Measurements from ENCODE around the gene LPCAT2.

Gene LPCAT2

DNA sequence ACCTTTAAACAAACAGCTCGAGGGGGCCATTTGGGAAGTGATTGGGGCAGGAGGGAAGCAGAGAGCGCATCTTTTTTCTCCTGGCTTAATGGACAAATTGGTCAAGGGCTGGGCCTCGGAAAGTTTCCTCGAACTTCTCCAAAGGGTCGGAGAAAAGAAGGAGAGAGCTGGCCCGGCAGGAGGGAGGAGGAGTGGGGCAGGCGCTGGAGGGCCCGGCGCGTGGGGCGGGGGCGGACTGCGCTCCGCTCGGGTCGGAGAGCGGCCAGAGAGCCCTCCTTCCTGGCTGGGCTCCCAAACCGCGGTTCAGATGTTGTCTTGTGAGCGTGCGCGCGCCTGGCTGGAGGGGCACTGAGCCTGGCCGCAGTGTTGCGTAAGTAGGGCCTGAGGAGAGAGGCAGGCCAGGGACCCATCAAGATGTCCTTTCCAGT, 28.6 kb upstream of the LPCAT2 start:
- peak; percentile 37 to 71 (median 54) for DNase-seq

DNA sequence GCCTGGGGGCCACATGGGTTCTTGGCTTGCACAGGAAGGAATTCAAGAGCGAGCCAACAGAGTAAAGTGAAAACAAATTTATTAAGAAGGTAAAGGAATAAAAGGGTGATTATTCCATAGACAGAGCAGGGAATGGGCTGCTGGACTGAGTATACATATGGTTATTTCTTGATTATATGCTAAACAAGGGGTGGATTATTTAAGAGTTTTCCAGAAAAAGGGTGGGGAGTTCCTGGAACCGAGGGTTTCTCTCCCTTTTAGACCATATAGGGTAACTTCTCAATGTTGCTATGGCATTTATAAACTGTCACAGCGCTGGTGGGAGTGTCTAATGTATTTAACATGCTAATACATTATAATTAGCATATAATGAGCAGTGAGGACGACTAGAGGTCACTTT, 27.8 kb upstream of the LPCAT2 start:
- no peak for DNase-seq

DNA sequence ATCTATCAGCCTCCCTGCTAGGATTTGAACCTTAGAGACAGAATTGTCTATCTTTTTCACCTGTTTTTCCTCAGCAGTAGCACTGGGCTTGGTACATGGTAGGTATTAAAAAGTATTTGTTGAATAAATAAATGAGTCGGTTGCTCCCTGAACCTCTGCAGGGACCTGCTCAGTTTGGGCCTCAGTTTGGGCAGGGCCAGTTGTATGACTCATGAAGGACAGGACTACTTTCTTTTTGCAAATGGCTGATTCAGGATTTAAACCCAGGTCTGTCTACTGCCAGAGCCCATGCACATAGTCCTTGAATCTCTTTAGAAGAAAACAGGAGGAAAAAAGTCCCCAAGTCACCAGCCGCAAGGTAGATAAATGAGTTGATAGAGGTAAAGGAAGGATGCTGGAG, 26.8 kb upstream of the LPCAT2 start:
- DNase-seq: no peak

DNA sequence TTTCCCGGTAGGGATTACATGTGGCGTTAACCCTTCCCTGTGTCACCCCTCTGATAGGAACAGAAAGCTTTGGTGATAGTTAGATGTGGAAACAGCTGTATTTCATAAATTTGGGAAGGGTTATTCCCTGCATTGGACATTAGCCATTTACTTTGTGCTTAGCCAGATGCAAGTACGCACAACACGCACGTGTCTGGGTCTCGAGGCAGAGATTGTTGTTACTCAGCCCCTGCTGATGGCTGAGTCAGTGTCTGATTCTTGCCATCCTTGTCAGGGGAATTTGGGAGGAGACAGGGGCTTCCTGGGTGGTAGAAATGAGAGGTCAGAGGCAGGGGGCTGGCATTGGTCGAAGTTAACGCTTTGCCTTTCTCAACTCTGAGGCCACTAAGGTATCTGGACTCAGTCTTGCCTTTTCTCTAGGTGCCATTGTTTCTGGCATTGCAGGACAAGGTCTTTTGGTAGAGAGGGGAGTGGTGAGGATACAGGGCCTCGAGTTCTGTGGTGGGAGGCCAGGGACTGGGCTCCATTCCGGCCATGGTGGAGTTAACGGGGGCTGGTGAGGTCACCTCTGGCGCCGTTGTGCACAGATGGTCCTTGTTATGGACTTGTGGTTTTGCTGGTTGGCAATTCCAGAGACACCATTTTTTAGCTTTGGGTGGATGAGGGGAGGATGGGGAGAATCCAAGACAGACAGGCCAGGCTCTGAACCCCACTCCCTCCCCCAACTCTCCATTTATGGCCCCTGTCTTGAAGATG, 21.6 kb upstream of the LPCAT2 start:
- DNase-seq: no peak

DNA sequence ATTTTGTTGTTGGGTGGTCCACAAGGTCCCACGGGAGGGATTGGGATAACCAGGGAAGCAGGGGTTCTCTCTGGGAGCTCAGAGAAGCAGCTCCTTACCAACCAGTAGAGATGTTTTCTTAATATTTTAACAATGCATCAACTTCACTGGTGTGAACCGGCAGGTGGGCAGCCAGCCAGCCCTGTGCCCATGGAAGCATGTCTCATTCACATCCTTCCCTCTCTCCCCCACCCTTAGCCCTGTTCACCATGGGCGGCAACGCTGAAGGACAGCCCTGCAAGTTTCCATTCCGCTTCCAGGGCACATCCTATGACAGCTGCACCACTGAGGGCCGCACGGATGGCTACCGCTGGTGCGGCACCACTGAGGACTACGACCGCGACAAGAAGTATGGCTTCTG, 20.6 kb upstream of the LPCAT2 start:
- DNase-seq: no peak

DNA sequence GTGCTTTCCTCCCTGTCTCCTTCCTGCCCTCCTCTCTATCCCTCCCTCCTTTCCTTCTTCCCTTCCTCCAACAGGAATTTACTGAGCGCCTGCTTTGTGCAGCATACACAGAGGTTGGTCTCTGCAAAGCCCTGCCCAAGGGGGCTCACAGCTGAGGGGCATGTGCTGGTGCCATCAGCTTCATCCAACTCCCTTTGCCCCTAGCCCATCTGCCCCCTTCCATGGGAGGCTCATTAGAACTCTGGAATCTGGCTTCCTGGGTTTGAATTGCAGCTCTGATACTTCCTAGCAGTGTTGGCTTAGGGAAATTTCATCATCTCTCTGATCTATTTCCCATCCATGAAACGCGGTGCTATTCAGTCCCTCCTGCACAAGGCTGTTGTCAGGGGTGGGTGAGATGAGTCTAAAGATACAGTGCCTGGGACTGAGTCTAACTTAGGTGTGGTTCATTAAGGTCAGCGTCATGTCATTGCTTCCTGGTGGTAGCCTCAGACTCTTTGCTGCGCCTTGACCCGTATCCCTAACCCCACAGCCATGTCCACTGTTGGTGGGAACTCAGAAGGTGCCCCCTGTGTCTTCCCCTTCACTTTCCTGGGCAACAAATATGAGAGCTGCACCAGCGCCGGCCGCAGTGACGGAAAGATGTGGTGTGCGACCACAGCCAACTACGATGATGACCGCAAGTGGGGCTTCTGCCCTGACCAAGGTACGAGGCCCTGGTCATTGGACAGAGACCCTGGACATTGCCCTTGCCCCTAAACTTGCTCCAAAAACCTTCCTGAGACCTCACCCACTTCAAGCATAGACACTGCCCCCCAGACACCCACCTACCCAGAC, 19.5 kb upstream of the LPCAT2 start:
- no peak for DNase-seq

DNA sequence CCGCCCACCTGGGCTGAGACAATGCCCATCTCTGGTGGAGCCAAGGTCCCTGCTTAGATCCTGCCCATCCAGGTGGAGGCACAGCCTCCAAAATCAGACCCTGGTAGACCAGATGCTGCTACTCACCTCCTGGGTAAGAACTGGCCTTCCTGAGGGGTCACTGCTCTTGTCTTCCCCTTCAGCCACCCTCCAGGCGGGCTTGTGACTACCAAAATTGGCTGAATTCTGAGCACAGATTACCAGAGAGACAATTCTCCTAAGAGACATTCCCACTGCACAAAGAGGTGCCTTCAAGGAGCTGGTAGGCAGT, 19.0 kb upstream of the LPCAT2 start:
- DNase-seq: no peak

DNA sequence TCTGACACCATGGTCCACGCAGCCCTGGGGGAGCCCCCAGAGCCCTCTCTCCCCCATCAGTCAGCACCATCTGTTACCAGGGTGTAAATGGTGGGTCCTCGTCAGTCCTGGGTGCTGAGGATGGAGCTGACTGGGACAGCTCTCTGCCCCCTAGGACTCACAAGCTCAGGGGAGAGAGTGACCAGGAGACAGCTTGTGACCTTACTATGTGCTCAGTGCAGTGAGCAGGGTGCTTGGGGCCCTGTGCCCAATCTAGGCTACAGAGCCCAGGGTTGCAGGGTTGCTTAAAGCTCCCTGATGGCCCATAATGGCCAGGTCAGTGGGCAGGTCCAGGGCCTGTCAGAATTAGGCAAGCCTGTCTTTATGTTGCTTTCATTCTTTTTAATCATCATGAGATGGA, 18.6 kb upstream of the LPCAT2 start:
- no peak for DNase-seq

DNA sequence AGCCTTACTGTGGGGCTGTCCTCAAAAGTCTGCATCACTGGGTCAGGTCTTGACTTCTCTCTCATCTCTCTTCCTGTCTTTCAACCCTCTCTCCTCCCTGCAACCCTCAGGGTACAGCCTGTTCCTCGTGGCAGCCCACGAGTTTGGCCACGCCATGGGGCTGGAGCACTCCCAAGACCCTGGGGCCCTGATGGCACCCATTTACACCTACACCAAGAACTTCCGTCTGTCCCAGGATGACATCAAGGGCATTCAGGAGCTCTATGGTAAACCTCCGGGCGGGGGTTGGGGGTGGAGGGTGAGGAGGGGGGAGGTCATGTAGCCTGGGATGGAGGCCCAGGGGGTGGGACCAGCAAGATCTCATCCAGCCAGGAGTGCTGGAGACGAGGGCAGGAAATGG, 17.2 kb upstream of the LPCAT2 start:
- DNase-seq: no peak

DNA sequence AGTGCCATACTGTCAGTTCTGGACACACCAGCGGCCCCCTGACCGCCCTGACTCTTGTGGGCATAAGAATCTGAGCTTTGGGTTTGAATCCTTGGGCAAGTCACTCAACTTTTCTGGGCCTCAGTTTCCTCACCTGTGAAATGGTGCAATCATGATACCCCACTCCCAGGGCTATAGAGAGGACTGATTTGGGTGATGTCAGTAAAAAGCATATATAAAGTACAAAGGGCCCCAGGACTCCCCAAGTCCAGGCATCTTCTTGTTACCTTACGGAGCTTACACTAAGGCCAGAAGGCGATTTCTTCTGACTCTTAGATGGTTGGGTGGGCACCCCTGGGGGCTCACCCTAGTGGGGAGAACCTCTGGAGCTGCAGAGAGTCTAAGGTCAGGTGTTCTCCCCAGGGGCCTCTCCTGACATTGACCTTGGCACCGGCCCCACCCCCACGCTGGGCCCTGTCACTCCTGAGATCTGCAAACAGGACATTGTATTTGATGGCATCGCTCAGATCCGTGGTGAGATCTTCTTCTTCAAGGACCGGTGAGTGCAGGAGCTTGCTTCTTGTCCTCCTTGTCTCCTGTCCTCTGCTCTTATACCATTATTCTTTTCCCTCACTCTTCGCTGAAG, 16.0 kb upstream of the LPCAT2 start:
- no peak for DNase-seq

DNA sequence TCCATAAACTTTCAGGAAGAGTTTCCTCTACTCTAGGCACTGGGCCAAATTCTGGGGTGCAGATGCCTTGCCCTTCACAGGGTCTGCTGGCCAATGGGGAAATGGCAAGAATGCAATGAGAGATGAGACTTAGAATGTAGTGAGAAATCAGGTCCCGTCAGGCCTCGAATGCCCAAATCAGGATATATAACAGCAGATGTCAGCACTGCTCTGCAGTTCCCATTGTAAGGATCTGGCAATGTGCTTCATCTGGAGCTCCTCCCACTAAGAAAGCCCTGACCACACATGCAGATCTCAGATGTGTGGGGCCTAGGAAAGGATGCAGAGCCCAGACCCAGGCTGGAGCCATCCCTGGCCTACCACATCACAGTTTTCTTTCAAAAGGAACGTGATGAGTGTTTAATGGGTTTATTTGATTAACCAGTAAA, 13.9 kb upstream of the LPCAT2 start:
- peak; percentile 66 to 87 (median 81) for DNase-seq

DNA sequence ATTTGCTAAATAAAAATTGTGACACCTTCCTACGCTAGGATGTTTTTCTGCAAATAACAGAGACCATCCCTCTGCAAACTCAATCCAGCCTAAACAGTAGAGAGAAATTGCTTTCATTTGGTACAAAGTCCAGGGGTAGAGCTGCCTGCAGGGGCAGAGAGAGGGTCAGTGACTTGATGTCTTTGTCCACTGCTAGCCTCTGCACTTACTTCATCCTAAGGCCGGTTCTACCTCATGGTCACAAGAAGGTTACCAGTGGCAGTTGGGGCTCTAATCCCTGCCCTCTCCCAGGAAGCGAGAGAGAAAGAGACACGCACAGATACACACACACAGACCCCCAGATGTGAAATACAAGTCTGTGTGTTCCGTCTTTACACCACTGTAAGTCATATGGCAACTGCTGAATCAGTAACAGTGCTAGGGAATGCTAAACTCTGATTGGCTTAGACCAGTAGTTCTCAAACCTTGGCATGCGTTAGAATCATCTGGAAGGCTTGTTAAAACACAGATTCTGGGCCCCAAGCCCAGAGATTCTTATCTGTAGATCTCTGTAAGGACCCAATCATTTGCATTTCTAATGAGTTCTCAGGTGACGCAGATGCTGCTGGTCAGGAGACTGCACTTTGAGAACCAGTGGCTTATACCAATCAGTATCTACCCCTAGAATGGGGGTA, 13.1 kb upstream of the LPCAT2 start:
- DNase-seq: no peak

DNA sequence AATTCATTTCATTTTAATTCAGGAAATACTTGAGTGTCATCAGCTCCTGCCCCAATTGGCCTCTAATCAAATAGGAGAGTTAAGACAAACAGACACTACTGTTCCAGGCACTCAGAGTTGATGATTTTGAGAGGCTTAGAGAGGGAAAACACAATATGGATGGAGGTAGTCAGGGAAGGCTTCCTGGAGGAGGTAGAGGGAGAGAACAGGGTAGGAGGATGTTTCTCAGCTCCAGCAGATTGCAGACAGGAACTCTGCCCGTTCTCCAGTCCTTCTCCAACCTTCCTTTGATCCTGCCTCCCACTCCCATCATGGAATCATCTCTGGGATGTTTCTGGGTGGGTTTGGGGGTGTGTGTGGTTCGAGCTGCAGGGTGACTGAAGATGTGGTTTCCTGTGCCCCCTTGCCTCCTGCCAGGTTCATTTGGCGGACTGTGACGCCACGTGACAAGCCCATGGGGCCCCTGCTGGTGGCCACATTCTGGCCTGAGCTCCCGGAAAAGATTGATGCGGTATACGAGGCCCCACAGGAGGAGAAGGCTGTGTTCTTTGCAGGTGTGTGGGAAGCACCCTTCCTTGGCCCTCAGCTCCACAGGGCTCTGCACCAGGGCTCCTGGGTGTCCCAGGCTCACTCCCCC, 12.2 kb upstream of the LPCAT2 start:
- no peak for DNase-seq

DNA sequence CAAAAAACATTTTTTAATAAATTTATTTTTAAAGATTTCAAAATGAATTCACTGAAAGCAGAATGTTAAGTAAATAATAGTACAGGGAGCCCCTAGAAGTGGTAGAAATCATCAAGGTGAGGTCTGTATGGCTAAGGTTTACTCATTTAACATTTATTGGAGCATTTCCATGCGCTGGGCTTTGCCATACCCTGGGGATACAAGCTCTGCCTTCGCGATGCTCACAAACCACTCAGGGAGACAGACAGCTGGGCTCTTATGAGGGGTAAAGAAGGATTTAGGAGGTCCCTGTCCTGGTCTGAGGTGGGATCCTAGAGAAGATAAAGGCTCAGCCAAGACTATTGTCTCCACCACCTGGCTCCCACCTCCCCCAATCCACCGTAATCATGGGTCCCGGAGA, 11.3 kb upstream of the LPCAT2 start:
- DNase-seq: no peak

DNA sequence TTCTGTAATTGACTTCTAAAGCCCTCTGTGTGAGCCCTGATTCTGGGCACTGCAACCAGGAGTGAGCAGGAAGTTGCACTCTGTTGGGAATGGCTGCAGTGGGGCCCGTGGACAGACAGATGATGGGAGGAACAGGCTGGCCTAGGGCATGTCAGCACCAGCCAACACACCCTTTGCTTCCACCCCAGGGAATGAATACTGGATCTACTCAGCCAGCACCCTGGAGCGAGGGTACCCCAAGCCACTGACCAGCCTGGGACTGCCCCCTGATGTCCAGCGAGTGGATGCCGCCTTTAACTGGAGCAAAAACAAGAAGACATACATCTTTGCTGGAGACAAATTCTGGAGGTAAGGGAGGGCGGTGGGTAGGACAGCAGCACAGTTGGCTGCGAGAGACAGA, 10.8 kb upstream of the LPCAT2 start:
- no peak for DNase-seq

DNA sequence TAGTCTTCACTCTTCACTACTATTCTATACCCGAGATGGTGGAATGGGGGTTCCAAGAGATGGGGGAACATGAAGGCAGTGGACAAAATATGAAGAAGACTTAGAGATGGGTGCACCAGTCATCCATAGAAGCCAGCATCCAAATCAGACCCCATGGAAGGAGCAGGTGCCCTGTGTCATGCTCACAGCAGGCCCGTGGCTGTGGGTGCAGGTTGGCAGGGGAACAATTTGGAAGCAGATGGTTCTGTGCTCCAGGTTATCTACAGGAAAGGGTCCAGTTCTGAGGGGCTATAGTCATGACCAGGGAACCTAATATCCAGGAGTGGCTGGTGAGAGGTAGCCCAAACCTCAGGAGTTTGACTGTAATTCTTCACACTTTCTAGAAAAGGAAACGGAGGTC, 9.6 kb upstream of the LPCAT2 start:
- no peak for DNase-seq

DNA sequence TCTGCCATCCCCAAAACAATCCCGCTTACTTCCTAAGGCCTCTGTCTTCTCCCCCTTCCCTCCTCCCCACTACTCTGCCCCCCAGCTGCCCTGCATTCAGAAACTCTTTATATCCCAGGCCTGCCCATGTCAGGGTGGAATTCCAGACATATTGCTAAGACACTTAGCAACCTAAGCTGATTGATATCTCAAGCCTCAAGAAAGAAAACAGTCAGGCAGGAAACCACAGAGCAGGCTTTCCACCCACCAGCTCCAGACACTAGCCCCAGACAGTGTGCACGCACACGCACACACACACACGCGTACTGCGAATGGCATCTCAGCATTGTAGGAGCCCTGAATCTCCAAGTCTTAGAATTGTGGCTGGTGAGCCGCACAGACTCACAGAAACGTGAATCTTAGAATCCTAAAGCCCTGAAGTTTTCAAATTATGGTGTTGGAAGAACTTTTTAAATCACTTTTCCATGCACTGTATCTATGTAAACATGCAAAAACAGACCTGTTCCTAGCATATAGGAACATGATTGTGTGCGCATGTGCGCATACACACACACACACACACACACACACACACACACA, 8.8 kb upstream of the LPCAT2 start:
- peak; percentile 60 to 68 (median 65) for DNase-seq

DNA sequence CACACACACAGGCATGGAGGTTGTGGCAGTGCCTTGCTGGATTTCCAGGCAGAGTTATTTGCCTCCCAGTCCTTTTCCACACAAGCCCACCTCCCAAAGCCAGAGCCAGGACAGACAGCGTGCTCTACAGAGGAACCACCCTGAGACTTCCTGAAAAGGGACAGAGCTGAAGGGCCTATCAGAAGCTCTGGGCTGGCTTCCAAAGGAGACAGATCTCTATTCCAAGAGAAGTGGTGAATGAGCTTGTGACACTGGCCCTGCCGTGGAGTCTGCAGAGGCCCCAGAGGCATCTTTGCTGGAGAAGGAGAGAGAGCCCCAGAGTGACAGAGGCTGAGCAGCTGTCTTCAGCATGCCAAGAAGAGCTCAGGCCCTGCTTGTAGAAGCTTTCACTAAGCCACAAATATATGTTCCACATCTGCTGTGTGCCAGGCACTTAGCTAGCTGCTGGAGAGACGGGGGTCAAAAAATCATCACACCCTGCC, 8.3 kb upstream of the LPCAT2 start:
- peak; percentile 79 to 90 (median 86) for DNase-seq

DNA sequence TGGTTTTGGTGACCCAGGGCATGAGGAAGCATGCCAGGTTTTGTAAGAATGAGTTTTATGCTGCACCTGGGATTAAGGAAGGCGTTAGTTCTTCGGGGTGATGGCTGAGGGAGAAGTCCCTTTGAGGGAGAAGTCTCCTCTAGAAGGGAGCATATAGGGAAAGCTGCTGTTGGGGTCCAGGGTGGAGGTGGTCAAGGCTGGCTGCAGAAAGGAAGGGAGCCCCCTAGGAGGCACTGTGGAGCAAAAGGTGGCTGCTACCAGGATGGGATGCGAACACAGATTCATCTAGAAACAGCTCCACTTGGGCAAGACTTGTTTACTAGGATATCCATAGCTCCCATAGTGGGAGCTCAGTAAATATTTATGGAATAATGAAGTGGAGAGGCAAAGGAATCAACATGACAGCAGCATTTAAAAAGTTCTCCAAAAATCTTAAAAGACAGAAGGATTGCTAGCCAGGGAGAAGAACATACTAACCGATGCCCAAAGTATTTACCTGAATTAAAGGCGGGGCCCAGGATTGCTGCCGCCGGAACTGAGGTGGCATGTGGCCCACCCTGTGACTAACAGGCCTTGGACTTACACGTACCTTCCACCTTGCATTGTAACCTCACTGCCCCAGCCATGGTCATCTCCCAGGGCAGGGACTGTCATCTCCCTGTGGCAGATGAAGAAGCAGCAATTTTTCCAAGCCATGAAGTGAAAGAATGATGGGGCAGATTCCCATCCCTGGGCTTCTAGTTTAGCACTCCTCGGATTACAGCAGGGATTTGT, 7.1 kb upstream of the LPCAT2 start:
- DNase-seq: peak in 1 of 4 experiments; percentile 18

DNA sequence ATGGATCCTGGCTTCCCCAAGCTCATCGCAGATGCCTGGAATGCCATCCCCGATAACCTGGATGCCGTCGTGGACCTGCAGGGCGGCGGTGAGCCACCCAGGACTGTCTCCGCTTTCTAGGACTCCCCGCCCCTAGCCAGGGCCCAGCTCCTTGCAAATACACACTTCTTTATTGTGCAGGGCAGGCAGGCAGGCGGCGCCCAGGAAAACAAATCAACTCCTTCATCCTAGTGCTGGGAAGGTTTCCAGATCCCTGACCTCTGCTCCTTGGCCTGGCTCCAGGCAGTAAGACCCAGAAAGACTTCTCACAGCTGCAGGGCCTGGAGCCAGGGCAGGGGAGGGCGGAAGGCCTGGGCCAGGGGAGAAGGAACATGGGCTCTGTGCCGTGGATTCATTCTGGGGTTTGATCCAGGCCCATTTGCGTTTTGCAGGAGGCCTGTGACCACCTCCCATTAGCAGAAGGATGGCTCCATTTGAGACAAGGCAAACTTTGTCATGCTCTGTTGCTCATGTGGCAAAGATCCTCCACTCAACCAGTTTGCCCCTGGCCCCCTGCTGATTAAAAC, 6.0 kb upstream of the LPCAT2 start:
- no peak for DNase-seq

All from suppressor macrophage (primary cell).